COR-L47 (cell line): Measurements from ENCODE around the gene ZNF525.
"Not testable (repeated sequence)": the region's sequence is repeated elsewhere in the genome, so short reads cannot be mapped to it uniquely, and the experiment has no call there.

ENCODE experiments used
- DNase-seq: peaks from one replicate; lab custom pipeline; 2025; lab: John Stamatoyannopoulos, UW

The ZNF525 gene

DNA sequence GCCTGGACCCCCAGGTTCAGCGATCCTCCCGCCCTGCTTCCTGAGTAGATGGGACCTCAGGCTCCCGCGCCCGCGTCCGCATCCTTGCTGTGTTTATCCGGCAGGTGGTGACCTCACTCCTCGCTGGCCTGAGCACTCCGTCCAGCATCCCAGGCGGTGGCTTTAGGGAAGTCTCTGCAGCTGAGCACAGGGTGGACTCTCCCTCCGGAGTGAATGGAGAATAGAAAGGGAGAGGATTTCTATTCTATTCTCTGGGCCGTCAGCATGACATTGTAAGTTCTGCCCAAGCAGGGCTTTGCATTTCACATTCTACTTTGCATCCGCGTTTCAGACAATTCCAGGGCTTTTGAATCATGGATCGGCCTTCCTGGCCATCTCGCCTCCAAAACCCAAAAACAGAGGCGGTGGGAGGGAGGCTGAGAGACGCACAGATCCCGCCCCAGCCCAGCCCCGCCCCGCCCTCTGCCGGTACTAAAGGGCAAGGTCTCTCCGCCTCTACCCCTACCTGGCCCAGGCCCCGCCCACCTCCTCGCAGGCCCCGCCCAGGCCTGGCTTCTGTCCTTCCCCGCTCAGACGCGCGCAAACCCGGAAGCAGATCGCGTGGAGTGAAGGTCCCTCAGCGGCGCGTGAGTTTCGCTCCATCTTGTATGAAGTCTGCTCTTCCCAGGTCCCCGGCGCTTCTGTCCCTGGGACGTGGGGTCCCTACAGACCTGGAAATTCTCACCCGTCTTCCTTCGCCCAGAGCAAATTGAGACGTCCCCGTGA is at the start of gene ZNF525:
Gene ZNF525, plus strand, starts transcription at position 572 of the 765 bp plus-strand sequence. CDS start 6,577 bp downstream, outside the sequence.
- DNase-seq = peak; percentile 89

GRCh38 chr19:53328967-53329366 is 36.5 kb upstream of the ZNF525 start:
- no peak for DNase-seq

- no peak for DNase-seq
These were observed 33.0 kb upstream of the ZNF525 start for GRCh38 chr19:53332484-53332883.

GRCh38 chr19:53333066-53333462 is 32.4 kb upstream of the ZNF525 start:
- no peak for DNase-seq

DNA sequence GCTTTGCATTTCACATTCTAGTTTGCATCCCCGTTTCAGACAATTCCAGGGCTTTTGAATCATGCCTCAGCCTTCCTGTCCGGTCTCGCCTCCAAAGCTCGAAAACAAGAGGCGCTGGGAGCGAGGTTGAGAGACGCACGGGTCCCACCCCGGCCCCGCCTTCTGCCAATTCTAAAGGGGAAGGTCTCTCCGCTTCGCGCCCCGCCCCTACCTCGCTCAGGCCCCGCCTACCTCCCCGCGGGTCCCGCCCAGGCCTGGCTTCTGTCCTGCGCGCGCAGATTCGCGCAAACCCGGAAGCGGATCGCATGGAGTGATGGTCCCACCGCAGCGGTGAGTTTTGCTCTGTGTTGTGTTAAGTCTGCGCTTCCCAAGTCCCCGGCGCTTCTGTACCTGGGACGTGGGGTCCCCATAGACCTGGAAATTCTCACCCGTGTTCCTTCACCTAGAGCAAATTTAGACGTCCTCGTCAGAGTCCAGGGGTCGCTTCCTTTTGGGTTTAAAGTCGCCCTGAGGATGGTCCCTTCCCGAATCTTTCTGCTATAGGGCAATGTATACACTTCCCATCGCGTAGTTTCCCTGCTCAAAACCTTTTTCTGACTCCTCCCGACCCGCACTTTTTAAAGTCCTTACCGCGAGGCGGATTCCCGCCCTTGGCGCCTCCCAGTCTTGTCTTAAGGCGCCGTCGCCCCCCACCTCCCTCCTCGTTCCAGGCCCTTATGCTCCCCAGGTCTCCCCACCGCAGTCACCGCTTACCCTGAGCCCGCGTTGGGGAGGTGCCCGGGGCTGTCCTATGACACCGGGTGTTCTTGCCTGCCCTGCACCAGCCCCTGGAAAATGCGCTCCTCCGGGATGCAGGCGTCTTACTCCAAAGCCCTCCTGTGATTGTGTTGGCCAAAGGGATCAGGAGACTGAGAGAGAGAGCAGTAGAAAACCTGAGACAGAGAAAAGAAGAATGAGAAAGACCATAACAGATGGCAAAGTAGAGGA is 31.7 kb upstream of the ZNF525 start, which contains the start of gene ZNF845:
Gene ZNF845, plus strand, starts transcription at position 287 of the 987 bp plus-strand sequence. CDS start 7,559 bp downstream, outside the sequence.
- DNase-seq = peak; percentile 81

GRCh38 chr19:53344403-53344802 is 21.1 kb upstream of the ZNF525 start:
- DNase-seq = not testable (repeated sequence)

DNA sequence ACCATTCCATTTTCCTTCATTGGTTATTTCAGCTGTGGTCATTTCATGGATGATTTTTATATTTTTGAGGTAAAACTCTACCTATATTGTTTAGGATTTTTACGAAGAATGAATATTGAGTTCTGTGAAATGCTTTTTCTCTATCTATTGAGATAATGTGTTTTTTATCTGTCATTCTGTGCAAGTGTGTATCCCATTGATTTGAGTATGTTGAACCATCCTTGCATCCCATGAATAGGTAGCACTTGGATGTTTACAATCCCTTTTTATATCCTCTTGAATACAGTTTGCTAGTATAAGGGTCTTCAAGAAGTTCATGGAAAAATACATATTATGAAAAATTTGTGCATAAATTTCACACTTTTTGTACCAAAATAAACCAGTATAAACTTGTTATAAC is 9.8 kb upstream of the ZNF525 start:
- no peak for DNase-seq

DNA sequence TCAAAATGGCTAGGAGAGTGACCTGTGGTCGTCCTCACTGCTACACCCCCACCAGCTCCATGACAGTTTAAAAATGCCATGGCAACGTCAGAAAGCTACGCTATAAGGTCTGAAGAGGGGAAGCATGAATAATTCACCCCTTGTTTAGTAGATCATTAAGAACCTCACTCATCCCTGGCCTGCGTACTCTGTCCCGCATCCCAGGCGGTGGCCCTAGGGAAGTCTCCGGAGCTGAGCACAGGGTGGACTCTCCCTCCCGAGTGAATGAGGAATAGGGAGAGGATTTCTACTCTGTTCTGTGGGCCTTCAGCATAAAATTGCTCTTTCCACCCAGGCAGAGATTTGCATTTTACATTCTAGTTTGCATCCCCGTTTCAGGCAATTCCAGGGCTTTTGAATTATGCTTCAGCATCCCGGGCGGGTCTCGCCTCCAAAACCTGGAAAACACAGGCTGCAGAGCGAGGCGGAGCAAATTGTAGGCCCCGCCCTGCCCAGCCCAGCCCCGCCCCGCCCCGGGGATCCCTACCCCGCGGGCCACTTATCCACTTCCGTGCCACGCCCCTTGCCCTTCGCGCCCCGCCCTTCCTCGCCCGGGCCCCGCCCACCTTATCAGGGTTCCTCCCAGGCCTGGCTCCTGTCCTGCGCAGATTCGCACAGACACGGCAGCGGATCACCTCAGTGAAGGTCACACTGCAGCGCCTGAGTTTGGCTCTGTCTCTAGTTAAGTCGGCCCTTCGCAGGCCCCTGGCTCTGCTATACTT is 7.5 kb upstream of the ZNF525 start:
- DNase-seq = no peak

GRCh38 chr19:53360056-53360455 is 5.4 kb upstream of the ZNF525 start:
- not testable (repeated sequence) for DNase-seq

DNA sequence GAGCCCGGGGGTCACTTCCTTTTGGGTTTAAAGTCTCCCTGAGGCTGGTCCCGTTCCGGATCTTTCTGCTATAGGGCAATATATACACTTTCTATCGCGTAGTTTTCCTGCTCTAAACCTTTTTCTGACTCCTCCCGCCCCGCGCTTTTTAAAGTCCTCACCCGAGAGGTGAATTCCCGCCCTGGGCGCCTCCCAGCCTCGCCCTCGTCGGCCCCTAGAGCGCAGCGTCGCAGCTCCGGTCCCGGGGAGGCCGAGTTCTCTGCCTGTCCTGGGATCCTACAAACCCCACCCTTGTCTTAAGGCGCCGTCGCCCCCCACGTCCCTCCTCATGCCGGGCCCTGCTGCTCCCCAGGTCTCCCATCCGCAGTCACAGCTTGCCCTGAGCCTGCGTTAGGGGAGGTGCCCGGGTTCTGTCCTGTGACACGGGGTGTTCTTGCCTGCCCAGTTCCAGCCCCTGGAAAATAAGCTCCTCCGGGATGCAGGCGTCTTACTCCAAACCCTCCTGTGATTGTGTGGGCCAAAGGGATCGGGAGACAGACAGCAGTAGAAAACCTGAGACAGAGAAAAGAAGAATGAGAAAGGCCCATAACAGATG is 491 bp downstream of the ZNF525 start:
- no peak for DNase-seq

- DNase-seq = no peak
These were observed 6.7 kb downstream of the ZNF525 start for GRCh38 chr19:53372196-53372595.

DNA sequence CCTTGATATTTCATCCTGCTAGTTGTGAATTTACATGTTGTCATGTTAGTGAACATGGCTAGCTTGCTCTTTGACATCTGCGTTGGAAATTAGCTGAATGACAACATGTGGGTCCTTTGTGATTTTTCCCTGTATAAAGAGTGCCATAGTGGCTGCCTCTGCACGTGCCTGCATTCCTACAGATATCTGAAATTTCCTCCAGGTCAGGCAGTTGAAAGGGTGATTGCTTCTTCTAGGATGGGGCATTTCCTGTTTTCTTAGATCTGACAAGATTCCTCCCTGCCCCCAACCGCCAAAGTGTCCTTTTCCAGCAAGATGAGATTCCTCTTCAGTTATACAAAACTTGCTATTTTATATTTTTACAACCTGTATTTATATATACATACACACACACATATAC is 8.8 kb downstream of the ZNF525 start:
- no peak for DNase-seq

DNA sequence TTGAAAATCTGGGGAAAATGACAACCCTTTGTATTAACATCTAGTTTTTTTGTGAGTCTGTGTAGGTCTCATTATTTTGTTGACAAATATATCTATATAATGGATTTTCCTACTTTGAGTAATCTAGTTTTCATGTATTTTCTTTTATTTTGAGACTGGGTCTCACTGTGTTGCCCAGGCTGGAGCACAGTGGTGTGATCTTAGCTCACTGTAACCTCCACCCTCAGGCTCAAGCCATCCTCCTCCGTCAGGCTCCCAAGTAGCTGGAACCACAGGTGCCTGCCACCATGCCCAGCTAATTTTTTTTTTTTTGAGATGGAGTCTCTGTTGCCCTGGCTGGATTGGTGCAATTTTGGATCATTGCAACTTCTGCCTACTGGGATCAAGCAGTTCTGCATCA is 9.2 kb downstream of the ZNF525 start:
- DNase-seq = no peak

DNA sequence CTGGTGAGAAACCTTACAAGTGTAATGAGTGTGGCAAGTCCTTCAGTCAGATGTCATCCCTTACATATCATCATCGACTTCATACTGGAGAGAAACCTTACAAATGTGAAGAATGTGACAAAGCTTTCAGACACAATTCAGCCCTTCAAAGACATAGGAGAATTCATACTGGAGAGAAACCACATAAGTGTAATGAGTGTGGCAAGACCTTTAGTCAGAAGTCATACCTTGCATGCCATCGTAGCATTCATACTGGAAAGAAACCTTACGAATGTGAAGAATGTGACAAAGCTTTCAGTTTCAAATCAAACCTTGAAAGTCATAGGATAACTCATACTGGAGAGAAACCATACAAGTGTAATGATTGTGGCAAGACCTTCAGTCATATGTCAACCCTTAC is 15.9 kb downstream of the ZNF525 start:
- no peak for DNase-seq

DNA sequence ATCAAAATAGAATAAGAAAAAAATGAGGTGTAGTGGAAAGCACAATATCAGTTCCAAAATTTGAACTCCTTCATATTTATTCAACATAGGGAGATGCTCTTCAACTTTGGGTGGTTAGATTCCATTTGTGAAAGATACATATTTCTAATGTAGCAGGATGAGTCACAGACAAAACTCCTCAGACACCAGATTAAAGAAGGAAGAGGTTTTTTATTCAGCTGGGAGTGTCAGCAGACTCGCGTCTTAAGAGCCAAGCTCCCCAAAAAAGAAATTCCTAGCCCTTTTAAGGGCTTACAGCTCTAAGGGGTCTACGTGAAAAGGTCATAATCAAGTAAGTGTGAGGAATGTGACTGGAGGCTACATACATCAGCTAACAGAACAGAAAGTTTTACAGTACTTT is 22.7 kb downstream of the ZNF525 start:
- no peak for DNase-seq

DNA sequence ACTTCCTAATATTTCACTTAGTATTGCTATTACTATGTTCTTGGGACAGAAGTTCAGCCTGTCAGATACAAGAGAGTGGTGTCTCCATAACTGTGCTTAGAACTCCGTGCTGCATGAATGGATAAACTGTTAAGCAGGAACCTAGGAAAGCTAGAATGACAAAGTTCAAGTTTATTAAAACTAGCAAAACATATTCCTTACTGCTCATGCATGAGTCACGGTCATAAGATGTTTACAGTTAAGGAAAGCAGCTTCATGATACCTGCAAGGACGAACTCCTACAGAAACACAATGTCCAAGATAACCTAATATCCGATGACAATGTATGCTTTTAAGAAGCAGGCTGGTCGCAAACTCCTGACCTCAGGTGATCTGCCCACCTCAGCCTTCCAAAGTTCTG is 23.4 kb downstream of the ZNF525 start:
- DNase-seq = no peak

DNA sequence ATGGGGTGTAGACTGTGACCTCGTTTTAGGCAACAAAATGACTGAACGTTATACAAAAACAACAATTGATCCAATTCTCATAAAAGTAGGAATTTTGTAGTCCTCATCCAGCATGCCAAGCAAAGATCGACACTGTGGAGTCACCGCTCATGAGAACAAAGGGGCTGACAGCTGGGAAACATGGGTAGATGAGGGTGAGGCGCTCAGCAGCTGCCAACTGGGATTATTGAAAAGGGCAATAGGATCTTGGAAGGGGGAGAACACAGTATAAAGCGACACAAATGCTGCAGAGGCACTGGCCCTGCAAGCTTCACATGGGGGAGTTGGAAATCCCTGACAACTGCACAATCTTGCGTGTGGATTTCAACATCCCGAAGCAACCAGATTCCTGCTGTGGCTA is 24.1 kb downstream of the ZNF525 start:
- no peak for DNase-seq

DNA sequence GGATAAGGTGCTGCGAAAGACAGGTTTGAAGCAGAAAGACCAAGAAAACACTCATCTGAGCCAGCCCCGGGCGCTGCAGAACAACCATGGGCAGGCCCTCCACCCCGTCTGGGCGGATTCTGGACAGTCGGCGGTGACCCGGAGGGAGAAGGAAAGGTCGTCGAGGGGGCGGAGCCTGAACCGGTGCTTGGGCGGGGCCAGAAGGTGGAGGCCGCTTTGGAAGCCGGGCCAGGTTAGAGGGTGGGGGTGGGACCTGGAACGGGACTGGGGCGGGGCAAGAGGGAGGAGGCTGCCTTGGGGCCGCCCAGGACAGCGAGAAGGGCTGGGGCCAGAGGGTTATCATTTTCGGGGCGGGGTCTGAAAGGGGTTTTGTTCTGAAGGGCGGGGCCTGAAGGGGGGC is 24.5 kb downstream of the ZNF525 start:
- no peak for DNase-seq

GRCh38 chr19:53394522-53394973 is 29.0 kb downstream of the ZNF525 start:
- DNase-seq = no peak

GRCh38 chr19:53394974-53395839 is 29.7 kb downstream of the ZNF525 start, which contains the start of gene ZNF765:
Gene ZNF765, plus strand, starts transcription at chr19:53395149. Its CDS starts 2,867 bp downstream, at chr19:53398016.
- peak; percentile 78 for DNase-seq
